Superior temporal gyrus (tissue), 1 donor: ENCODE results near the gene MAGEA11.
"Not testable (repeated sequence)": the region's sequence is repeated elsewhere in the genome, so short reads cannot be mapped to it uniquely, and the experiment has no call there.

Experiments used
- DNase-seq: peaks from one replicate; pipeline ENCODE4 v3.0.0-alpha.2; 2016; ENCODE audit errors: extremely low spot score

MAGEA11 gene, protein sequence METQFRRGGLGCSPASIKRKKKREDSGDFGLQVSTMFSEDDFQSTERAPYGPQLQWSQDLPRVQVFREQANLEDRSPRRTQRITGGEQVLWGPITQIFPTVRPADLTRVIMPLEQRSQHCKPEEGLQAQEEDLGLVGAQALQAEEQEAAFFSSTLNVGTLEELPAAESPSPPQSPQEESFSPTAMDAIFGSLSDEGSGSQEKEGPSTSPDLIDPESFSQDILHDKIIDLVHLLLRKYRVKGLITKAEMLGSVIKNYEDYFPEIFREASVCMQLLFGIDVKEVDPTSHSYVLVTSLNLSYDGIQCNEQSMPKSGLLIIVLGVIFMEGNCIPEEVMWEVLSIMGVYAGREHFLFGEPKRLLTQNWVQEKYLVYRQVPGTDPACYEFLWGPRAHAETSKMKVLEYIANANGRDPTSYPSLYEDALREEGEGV

GRCh38 chrX:149711545-149712236, at the start of gene MAGEA11:
Gene MAGEA11, plus strand, starts transcription at chrX:149712060. Its CDS starts 1,100 bp downstream, at chrX:149713160.
- no peak for DNase-seq

- DNase-seq: not testable (repeated sequence)
These were observed 36.8 kb upstream of the MAGEA11 start for GRCh38 chrX:149675088-149675487.

DNA sequence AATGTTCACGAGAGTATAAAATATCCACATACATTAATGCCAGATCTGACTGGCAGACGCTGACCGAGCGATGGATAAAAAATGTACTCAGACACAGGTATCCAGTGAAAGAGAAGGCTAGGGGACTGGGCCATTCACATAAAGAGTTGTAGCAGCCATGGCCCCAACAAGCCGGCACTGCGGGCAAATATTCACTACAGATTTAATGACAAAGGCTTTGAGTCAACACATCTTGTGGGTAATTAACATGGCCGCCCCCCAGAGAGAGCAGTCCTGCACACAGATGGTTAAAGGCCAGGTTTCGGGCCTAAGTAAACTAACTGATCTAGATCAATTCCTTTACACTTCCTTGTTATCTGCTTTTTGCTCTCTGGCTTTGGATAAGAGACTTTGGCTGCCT, 36.3 kb upstream of the MAGEA11 start:
- not testable (repeated sequence) for DNase-seq

DNA sequence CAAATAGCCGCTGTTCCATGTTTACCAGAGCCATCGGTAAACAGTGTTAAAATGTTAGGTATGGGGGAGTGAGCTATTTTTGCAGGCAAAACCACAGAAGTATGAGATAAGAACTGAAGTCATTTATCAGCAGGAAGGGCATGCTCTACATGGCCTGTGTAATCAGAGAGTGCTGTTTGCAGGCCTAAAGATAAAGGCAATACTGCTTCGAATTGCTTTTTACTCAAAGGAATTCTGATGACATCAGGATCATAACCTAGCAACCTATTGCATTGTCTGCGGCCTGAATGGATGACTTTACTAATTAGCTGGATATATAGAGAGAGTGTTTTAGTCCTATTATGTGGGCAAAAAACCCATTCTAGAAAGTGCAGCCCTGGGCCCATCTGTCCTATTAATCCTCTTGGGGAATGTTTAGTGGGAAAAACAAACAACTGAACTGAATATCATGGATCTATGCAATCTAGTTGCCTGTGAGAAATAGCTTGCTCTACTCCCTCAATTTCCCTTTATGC, 32.6 kb upstream of the MAGEA11 start:
- DNase-seq: not testable (repeated sequence)

DNA sequence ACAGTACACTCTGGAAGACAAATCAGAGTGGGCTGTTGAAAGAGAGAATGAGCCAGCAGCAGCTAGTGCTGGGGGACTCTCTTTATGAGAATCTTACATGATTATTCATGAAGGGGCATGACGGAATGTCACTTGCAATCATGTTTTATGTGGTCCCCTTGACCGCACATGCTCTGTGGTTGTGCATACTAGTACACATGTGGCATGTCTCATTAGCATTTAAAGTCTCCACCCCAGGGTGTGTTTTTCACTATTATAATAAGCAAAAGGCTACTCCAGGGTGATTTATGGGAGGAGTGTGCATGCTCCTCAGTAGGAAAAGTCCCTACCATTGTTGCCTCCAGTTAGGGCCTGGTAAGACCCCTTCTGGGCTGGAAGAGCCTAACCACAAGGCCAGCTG, 30.7 kb upstream of the MAGEA11 start:
- no peak for DNase-seq

DNA sequence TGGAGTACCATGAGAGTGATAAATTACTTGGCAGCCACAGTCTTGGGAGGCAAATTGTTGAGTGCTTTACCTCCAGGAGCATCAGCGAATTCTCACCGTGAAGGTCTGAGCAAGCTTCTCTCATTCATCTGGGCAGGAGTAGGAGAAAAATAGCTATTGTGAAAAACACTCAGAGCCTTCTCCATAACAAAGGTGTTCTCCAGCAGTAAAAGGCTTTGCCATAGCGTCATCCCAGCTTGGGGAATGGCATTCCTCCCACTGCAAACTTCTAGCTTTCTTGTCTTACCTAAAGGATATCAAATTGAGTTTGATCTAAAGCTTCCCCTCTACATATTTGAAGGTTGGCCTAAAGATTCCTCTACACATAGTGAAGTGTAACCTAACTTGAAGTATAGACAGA, 29.8 kb upstream of the MAGEA11 start:
- DNase-seq: no peak

DNA sequence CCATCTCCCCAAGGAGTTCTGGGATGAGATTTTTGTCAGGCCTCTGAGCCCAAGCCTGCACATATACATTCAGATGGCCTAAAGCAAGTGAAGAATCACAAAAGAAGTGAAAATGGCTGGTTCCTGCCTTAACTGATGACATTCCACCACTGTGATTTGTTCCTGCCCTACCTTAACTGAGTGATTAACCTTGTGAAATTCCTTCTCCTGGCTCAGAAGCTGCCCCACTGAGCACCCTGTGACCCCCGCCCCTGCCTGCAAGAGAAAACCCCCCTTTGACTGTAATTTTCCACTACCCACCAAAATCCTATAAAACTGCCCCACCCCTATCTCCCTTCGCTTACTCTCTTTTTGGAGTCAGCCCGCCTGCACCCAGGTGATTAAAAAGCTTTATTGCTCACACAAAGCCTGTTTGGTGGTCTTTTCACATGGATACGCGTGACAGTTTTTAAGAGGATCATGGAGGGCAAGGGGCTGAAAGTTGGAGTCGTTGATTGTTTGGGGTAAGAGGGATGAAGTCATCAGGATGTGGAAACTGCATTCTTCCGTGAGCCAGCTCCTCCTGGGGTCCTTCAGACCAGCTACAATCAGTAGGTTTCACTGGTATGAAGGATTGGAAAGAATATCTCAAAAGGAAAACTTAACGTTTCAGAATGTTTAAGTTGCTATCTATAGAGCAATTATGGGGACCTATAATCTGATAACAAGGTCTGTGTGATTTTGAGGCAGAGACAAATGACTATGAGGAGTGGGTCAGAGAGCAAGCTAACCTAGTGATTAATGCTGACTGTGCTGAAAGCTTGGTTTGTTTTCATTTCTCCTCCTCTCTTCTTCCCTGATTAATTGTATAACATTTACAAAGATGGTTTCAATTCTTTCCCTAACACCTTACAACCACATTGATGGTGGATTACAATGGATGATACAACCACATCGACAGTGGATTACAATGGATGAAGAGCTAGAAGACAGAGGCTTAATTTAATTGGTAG, 28.6 kb upstream of the MAGEA11 start:
- DNase-seq: no peak

DNA sequence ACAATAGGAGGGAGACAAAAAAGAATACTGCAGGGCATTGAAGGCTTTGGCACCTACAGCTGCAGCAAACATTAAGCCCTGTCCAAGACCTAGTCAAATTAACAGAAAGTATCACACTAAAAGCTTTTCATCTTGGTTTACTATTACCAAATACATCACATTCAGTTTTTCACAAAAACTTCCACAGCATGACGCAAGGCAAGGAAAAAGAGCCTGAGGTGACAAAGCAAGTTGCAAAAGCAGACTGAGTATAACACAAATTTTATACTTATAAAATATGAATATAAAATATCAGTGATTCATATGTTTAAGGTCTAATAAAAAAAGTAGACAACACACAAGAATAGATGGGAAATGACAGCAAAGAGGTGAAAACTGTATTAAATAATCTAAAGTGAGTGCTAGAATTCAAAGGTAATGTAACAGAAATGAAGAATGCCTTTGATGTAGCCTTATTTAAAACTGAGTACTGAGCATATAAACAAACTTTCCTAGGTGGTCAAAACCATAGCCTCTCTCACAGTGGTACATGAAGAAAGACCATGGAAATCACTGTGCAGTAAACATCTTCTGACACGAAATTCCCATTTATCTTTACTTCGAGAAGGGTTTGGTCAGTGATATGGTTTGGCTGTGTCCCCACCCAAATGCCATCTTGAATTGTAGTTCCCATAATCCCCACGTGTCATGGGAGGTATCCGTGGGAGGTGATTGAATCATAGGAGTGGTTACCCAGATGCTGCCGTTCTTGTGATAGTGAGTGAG, 27.7 kb upstream of the MAGEA11 start:
- DNase-seq: no peak

DNA sequence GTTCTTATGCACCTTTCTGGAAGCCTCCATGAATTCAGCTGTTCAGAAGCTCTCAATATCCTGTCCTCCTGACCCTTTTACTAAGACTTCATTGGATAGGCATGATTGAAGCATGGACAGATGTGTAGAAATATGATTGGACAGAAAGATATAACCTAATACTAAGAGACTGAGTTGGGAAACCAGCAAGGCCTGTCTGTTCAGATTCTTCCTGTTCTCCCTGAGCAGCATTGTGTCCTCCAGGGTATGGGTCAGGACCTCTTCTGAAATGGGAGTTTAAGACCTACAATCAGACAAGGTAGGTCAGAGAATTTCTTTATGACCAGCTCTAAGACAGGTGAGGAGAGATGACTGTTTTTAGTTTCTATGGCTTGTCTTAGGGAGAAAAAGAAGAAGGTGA, 23.9 kb upstream of the MAGEA11 start:
- no peak for DNase-seq

GRCh38 chrX:149688552-149688951, 23.3 kb upstream of the MAGEA11 start:
- DNase-seq: no peak

DNA sequence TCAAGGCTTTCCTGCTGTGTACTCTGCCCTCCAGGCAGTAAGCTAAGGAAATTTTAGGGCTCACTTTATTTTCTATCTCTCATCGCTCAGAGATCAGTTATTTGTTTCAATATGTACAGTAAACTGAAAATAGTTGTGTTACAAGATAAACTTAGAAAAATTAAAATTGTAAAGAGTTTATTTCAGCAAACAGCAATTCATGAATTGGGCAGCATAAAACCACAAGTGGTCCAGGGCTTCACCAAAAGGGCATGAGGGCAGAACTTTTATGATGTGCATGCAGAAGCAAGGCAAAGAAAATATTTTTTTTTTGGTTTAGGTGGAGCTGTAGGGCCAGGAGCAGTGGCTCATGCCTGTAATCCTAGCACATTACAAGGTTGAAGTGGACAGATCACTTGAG, 20.1 kb upstream of the MAGEA11 start:
- no peak for DNase-seq

DNA sequence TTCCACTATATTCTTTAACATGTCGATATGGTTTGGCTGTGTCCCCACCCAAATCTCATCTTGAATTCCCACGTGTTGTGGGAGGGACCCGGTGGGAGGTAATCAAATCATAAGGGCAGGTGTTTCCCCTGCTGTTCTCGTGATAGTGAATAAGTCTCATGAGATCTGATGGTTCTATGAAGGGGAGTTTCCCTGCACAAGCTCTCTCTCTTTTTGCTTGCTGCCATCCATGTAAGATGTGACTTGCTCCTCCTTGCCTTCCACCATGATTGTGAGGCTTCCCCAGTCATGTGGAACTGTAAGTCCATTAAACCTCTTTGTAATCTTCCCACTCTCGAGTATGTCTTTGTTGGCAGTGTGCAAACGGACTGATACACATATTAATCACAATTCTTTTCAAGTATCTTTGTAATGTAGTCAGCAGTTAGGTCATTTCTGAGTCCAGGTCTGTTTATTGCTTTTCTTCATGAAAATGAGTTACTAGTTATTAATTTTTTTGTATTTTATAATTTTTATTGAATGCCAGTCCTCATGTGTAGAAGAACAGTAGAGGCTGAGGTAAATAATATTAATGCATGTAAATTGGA, 19.1 kb upstream of the MAGEA11 start:
- not testable (repeated sequence) for DNase-seq

- no peak for DNase-seq
These were observed 12.1 kb upstream of the MAGEA11 start for GRCh38 chrX:149699761-149700160.

DNA sequence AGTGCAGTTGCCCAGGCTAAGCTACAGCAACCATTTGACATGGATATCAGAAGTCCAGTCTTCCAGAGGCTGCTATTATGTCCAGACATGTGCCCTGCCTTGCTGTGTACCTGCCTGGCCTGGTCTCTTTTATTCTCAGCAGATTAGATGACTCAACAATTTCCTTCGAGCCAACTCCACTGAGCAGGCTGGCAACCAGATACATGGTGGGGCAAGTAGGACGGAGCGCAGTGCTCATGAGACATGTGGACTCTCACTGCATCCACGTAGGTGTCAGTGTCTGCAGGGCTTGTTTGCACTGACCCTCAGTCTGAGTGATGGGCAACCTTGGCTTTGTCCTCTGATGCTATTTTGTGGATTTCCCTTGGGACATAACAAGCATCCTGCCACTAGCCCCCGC, 7.2 kb upstream of the MAGEA11 start:
- DNase-seq: no peak

DNA sequence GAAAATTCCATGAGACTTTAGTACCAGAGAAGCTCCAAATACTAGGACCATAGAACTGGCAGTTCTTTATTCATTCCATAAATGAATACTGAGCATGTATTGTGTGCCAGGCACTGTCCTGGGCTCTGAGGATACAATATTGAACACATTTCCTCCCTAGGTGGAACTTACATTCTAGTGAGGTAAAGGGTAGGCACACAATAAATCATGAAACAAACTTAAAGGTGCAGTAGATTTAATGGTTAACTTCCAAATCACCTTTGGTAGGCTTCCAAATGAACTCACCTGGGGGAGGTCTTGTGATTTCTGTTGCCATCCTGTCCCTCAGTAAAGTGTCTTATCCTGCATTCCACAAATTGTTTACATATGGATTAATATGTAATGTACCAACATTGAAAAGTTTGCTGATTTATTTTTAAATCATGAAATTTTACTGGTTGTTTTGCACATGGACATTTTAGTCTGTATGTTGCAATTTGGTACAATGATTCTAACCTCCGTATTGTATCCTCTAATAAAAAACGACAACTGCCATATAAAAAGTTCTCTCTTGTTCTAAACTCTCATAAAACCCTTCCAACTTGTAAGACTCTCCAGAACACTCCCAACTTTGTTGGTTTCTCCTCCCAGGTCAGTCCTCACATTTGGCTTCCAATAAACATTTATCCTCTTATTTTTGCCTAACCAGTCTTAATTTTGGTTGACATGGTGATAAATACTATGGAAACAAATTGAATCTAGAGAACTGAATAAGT, 4.5 kb upstream of the MAGEA11 start:
- no peak for DNase-seq

GRCh38 chrX:149712831-149713230, 971 bp downstream of the MAGEA11 start:
- DNase-seq: no peak

DNA sequence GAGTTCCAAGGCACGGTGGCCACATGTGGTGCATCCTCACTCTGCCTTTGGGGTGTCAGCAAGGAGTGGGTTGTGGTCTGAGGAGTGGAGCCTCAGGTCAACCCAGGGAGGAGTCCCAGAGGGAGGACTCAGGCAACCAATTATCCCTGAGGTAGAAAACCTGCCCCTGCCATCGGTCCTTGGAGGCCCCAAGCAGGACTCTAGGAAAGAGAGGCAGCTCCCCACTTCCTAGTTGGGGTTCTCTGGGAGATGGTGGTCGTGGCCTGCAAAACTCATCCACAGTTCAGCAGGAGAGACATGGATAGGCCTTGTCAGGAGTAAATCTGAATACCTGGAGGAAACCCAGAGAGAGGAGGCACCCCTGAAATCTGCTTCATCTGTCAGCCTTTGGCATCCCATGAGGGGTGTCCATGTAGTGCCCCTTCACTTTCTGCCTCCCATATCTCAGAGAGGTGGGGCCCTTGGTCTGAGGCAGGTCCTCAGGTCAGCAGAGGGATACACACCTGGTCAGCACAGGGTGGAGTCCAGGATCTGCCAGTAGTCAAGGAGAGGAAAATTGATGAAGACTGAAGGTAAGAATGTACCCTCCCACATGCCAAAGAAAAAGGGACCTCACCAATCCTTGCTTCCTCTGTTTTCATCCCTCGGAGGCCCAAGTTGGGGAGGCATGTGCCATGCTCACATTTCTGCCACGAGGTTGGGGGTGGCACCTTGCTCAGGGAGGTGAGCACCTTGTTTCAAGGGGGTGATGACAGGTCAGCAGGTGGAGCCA, 1.6 kb downstream of the MAGEA11 start:
- DNase-seq: no peak

DNA sequence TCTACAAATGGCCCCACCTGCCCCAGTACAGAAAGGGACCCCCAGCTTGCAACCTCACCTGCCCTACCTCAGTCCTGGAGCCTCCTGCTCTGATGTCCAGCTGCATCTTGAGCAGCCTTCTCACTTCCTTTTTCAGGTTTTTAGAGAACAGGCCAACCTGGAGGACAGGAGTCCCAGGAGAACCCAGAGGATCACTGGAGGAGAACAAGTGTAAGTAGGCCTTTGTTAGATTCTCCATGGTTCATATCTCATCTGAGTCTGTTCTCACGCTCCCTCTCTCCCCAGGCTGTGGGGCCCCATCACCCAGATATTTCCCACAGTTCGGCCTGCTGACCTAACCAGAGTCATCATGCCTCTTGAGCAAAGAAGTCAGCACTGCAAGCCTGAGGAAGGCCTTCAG, 3.6 kb downstream of the MAGEA11 start:
- no peak for DNase-seq

DNA sequence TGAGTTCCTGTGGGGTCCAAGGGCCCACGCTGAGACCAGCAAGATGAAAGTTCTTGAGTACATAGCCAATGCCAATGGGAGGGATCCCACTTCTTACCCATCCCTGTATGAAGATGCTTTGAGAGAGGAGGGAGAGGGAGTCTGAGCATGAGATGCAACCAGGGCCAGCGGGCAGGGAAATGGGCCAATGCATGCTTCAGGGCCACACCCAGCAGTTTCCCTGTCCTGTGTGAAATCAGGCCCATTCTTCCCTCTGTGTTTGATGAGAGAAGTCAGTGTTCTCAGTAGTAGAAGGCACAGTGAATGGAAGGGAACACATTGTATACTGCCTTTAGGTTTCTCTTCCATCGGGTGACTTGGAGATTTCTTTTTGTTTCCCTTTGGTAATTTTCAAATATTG, 4.8 kb downstream of the MAGEA11 start:
- no peak for DNase-seq
